Sigmoid colon (tissue), 4 donors: ENCODE data around the gene PRDM5.

ENCODE experiments used
- EP300 ChIP-seq, 4 donors: sonication (generic); formaldehyde crosslinking; IDR thresholded peaks; one replicate each; pipeline ENCODE4 v1.6.1; 2017; ENCODE audit warnings: antibody characterized with exemption in 4 of 4
- POLR2A ChIP-seq, 2 donors: fragments of 450-650 bp; IDR thresholded peaks; one replicate each; pipeline ENCODE4 v1.6.1; 2016; ENCODE audit warnings: antibody characterized with exemption in 2 of 2, mild to moderate bottlenecking in 2 of 2, moderate library complexity in 2 of 2
- POLR2AphosphoS5 ChIP-seq, 4 donors: sonication (generic); formaldehyde crosslinking; IDR thresholded peaks; one replicate each; pipeline ENCODE4 v1.6.1; 2017; ENCODE audit warnings: antibody characterized with exemption in 4 of 4
- TF ChIP-seq, protein P1 (sequence below), 4 experiments: fragments of 450-650 bp in 3 of 4; fragments of 200-600 bp in 1 of 4; IDR thresholded peaks; one replicate each; pipeline ENCODE4 v1.5.1; 2016 to 2019; ENCODE audit warnings: antibody characterized with exemption in 4 of 4, mild to moderate bottlenecking in 3 of 4, moderate library complexity in 2 of 4

DNA sequence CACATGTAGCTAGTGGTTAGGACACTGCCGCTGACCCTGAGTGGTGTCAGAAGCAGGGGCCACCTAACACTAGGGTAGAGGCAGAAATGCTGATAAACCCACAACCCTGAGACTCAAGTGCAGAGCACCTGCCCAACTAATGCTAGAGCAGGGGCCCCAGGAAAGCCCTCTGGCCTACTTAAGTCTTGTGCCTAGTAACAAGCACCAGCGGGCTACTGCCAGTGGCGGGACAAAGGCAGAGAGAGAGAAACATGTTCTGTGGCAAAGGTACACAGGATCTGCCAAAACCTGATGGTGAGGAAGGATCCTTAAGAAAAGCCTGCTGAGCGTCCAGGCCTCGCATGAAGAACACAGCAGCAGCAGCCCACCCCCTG, 172.4 kb downstream of the PRDM5 start:
- no peak for TF ChIP-seq EP300 (IDR thresholded peaks at IDR 0.05)
- TF ChIP-seq POLR2A (IDR thresholded peaks at IDR 0.05) = no peak
- TF ChIP-seq, protein P1, sequence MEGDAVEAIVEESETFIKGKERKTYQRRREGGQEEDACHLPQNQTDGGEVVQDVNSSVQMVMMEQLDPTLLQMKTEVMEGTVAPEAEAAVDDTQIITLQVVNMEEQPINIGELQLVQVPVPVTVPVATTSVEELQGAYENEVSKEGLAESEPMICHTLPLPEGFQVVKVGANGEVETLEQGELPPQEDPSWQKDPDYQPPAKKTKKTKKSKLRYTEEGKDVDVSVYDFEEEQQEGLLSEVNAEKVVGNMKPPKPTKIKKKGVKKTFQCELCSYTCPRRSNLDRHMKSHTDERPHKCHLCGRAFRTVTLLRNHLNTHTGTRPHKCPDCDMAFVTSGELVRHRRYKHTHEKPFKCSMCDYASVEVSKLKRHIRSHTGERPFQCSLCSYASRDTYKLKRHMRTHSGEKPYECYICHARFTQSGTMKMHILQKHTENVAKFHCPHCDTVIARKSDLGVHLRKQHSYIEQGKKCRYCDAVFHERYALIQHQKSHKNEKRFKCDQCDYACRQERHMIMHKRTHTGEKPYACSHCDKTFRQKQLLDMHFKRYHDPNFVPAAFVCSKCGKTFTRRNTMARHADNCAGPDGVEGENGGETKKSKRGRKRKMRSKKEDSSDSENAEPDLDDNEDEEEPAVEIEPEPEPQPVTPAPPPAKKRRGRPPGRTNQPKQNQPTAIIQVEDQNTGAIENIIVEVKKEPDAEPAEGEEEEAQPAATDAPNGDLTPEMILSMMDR (IDR thresholded peaks at IDR 0.05) = no peak
- no peak for TF ChIP-seq POLR2AphosphoS5 (IDR thresholded peaks at IDR 0.05)
